Lower lobe of right lung (tissue), 2 donors: ENCODE results near the gene MRTFA. TPM values are rescaled to one million over a fixed set of nuclear protein-coding genes. Genes with fewer than 3 reads are reported as not detected.
A peak's percentile ranks its signal among the peaks of the same experiment; 100 is the strongest.
"Not testable (repeated sequence)": the region's sequence is repeated elsewhere in the genome, so short reads cannot be mapped to it uniquely, and the experiment has no call there.

Source experiments
- ATAC-seq, 2 donors: fragments of 200-7000 bp; cut with Tn5 transposase; one replicate each; pipeline ENCODE4 v1.9.1; 2020 to 2022; ENCODE audit warnings: mild to moderate bottlenecking in 2 of 2, moderate library complexity in 2 of 2
- DNase-seq: peaks from one replicate; pipeline ENCODE4 v3.0.0-alpha.2; 2020
- H3K27ac ChIP-seq: fragments of 200-600 bp; one replicate; pipeline ENCODE4 v1.8.0; 2022
- H3K27me3 ChIP-seq: fragments of 200-600 bp; one replicate; pipeline ENCODE4 v1.8.0; 2022; ENCODE audit warnings: low read depth
- H3K36me3 ChIP-seq: fragments of 200-600 bp; one replicate; pipeline ENCODE4 v1.8.0; 2022; ENCODE audit warnings: mild to moderate bottlenecking
- H3K4me1 ChIP-seq: fragments of 200-600 bp; one replicate; pipeline ENCODE4 v1.8.0; 2022
- H3K4me3 ChIP-seq: fragments of 200-600 bp; one replicate; pipeline ENCODE4 v1.8.0; 2022; ENCODE audit warnings: mild to moderate bottlenecking
- H3K9me3 ChIP-seq: fragments of 200-600 bp; one replicate; pipeline ENCODE4 v1.8.0; 2022
- CTCF ChIP-seq: fragments of 200-600 bp; IDR thresholded peaks from one replicate; pipeline ENCODE4 v1.8.0; 2022; ENCODE audit warnings: antibody characterized with exemption, mild to moderate bottlenecking
- intact Hi-C: fragments of 100-400 bp; cut with DNase I; formaldehyde crosslinking; loops from one replicate; pipeline ENCODE4 v1.11.0; 2022
- total RNA-seq: library from RNA; stranded (reverse); fragmentation: NEBNext Ultra II Directional; extraction: Animal tissue kit (Norgen Biotek cat#: 25700); gene quantifications from one replicate; pipeline ENCODE4 v1.2.1, GENCODE V29; 2021
- donor health status: DM: no; HTN: yes; CAD: no; lungs with severe emphysema.

The MRTFA gene
- total RNA-seq, 1 donor from 2014 or later: 54.2 TPM

- H3K4me3 ChIP-seq: no peak overlapping the region
- DNase-seq: no peak
- peaks cover 9% of the 10 kb centered on the region for H3K36me3 ChIP-seq
- no peaks in the 10 kb centered on the region for H3K9me3 ChIP-seq
- no peak for ATAC-seq
- TF ChIP-seq CTCF: no peak
- no peaks in the 10 kb centered on the region for H3K27me3 ChIP-seq
- no peak overlapping the region for H3K27ac ChIP-seq
- intact Hi-C loops: no loop called here
- peaks cover 16% of the 10 kb centered on the region for H3K4me1 ChIP-seq
These were observed 91.8 kb downstream of the MRTFA start for GRCh38 chr22:40544758-40545157.

- H3K36me3 ChIP-seq: peaks cover 9% of the 10 kb centered on the region
- H3K9me3 ChIP-seq: no peaks in the 10 kb centered on the region
- no peaks in the 10 kb centered on the region for H3K27me3 ChIP-seq
- no peak for DNase-seq
- intact Hi-C loops: no loop called here
- TF ChIP-seq CTCF: no peak
- H3K4me1 ChIP-seq: peaks cover 16% of the 10 kb centered on the region
- no peak overlapping the region for H3K27ac ChIP-seq
- H3K4me3 ChIP-seq: no peak overlapping the region
- no peak for ATAC-seq
These were observed 93.5 kb downstream of the MRTFA start for GRCh38 chr22:40542821-40543540.

GRCh38 chr22:40541300-40541699 is 95.2 kb downstream of the MRTFA start:
- TF ChIP-seq CTCF: no peak
- no peaks in the 10 kb centered on the region for H3K27me3 ChIP-seq
- intact Hi-C loops: no loop called here
- H3K4me1 ChIP-seq: peaks cover 16% of the 10 kb centered on the region
- DNase-seq (no peak), ATAC-seq (no peak)
- no peak overlapping the region for H3K4me3 ChIP-seq
- no peaks in the 10 kb centered on the region for H3K9me3 ChIP-seq
- H3K27ac ChIP-seq: no peak overlapping the region
- peaks cover 6% of the 10 kb centered on the region for H3K36me3 ChIP-seq

- Histone ChIP-seq H3K36me3 (no peaks in the 10 kb centered on the region), H3K27me3 (no peaks in the 10 kb centered on the region), H3K9me3 (no peaks in the 10 kb centered on the region), H3K27ac (no peak overlapping the region), H3K4me1 (peaks cover 21% of the 10 kb centered on the region), H3K4me3 (no peak overlapping the region)
- ATAC-seq (no peak), DNase-seq (no peak)
- intact Hi-C loops: no loop called here
- TF ChIP-seq CTCF: no peak
These were observed 96.3 kb downstream of the MRTFA start for GRCh38 chr22:40540265-40540664.

- DNase-seq, H3K4me3 ChIP-seq, H3K36me3 ChIP-seq, intact Hi-C loops, ATAC-seq, H3K9me3 ChIP-seq, H3K27ac ChIP-seq, H3K27me3 ChIP-seq: not testable (repeated sequence)
- peaks cover 45% of the 10 kb centered on the region for H3K4me1 ChIP-seq
These were observed 100.4 kb downstream of the MRTFA start for GRCh38 chr22:40536149-40536548.

- Histone ChIP-seq H3K4me3 (no peak overlapping the region), H3K27me3 (no peaks in the 10 kb centered on the region), H3K9me3 (no peaks in the 10 kb centered on the region), H3K27ac (peak overlapping the region; percentile 49), H3K36me3 (no peaks in the 10 kb centered on the region), H3K4me1 (peaks cover 45% of the 10 kb centered on the region)
- no peak for TF ChIP-seq CTCF
- ATAC-seq (no peak), DNase-seq (no peak)
- intact Hi-C loops: no loop called here
These were observed 100.9 kb downstream of the MRTFA start for GRCh38 chr22:40535642-40536041.
